HG02588 (cell line): ENCODE measurements around the gene SELENOS.
A peak's percentile ranks its signal among the peaks of the same experiment; 100 is the strongest.

Experiments
- ATAC-seq: cut with Tn5 transposase; IDR thresholded peaks from one replicate; pipeline ENCODE4 v1.9.1; 2021; ENCODE audit warnings: mild to moderate bottlenecking, moderate library complexity; ENCODE audit not compliant: unreplicated experiment

SELENOS gene

GRCh38 chr15:101277943-101278564 lies 769 bp upstream of the SELENOS start:
- ATAC-seq, result no peak

DNA sequence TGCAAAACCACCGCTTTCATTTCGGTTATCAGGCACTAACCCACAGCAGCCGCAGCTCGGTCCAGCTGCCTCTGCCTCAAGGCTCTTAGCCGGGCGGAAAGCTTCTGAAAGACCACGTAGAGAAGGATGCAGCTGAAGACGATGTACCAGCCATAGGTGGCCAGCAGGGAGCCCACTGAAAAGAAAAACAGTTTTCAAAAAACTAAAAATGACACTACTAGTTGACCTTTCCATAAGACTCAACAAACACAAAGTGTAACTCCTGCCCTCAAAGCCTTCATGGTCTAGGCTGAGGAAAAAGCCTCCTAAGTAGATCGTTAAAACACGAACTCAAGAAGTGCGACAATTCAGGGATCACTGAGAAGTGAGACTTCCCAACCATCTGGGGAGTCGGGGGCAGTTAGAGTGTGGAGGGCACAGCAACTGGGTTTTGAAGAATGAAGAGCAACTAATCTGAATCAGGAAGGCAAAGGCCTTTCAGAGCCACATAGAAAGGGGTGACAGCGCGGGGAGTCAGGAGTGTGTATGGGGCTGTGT lies 716 bp downstream of the SELENOS start:
- no peak for ATAC-seq

DNA sequence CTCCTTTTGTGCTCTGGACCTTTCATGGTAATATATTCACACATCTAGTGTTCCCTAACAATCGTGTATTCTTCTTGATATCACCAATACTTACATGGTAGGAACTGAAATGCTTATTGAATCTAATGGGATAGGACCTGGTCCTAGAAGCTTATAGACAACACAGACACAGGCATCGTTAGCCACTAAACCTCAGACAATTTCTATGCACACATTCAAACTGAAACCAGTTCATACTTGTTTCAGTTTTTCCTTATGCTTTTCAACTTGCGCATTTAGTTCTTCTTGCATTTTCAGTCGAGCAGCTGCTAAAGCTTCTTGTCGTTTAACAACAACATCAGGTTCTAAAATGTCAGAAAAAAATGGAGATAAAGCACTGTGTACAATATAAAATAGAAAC lies 2.3 kb downstream of the SELENOS start:
- ATAC-seq, result peak; percentile 29

DNA sequence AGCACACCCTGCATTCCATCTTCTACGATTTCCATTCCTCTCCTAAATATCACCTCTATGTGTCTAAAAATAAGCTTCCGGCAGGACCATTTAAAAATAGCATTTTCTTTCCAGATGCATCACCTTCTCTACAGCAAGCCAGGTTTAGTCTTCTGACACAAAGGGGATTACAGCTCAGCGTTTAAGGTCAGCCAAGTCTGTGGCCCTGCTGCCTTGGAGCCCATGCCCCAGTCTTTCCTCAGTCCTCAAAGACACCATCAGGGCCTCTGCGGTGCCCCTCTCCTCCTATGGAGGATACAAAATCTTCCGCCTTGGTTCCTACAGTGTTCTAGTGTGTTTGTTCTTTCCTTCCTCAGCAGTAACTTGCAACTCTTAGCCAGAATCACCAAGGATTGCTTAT lies 3.8 kb downstream of the SELENOS start:
- ATAC-seq, result no peak

DNA sequence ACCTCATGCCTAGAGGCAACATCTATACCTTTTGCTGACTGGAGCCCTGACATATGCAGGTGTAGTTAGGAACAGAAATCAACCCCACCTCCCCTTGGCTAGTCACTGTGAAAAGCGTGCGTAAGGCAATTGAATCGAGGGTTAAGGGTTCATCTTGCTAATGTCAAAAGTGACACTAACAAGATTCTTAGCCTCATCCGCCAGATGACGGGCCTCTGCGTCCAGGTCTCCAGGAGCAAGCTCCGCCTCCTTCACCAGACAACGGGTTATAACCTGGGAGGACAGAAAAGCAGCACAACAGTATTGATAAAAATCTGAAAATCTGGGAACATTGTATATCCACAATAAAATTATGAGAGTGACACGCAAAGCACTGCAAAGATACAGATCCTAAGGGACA lies 4.7 kb downstream of the SELENOS start:
- no peak for ATAC-seq

GRCh38 chr15:101269479-101270223 lies 7.6 kb downstream of the SELENOS start:
- ATAC-seq, result no peak

GRCh38 chr15:101267320-101268104 lies 9.8 kb downstream of the SELENOS start:
- no peak for ATAC-seq

DNA sequence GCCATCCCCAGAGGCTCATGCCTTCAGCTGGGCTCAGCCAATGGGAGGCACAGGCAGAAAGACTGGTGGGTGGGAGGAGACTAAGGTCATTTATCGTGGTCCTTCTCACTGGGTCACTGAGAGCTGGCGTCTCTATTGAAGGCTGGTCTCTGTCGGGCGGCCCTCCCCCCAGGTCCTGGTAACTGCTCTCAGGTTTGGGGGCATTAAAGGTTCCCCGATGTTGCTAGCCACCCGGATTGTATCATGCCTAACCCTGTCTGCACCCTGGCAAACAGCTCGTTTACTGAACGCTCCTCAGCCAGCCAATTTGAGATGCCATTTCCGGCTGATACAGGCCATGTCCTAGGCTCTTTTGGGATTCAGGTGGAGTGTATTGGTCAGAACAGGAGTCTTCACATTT lies 10.5 kb downstream of the SELENOS start:
- ATAC-seq, result no peak

GRCh38 chr15:101266034-101266433 lies 11.3 kb downstream of the SELENOS start:
- ATAC-seq, result no peak

DNA sequence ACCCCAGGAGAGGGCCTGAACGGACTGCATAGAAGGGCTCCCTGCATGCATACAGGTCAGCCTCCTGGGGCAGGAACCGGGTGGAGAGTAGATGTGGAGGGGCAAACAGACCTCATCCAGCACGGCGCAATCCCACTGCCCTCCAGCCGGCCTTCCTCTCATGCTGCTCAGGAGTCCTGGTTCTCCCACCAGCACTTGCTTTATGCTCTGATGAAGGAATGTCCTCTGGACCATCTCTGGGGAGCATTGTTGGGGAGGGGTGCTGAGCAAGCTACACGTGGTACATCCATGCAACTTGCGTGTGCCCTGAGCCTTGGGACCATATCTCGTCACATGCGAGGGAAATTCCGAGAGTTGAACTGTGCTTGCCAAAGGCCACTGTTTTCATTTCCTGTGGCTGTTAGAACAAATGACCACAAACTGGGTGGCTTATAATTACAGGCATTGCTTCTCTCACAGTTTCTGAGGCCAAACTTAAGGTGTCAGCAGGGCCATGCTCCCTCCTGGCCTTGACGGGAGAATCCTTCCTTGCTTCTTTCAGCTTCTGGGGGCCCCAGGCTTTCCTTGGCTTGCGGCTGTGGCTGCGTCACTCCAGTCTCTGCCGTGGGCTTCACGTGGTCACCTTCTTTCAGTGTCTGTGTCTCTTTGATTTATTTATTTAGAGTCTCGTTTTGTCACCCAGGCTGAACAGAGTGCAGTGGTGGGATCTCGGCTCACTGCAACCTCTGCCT lies 12.2 kb downstream of the SELENOS start:
- ATAC-seq, result no peak

DNA sequence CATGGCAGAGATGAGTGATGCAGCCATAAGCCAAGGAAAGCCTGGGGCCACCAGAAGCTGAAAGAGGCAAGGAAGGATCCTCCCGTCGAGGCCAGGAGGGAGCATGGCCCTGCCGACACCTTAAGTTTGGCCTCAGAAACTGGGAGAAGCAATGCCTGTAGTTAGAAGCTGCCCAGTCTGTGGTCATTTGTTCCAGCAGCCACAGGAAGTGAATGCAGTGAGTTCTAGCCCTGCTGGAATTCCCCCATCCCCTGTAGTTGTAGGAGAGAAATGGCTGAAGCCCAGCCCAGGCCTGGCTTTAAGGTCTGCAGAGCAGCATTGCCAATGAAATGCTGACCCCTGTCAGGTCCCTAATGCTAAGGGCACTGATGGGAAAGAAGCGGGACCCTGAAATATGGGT lies 13.3 kb downstream of the SELENOS start:
- ATAC-seq, result peak; percentile 46

GRCh38 chr15:101262551-101262950 lies 14.7 kb downstream of the SELENOS start:
- ATAC-seq, result no peak

GRCh38 chr15:101258238-101259144 lies 18.8 kb downstream of the SELENOS start:
- ATAC-seq, result no peak

DNA sequence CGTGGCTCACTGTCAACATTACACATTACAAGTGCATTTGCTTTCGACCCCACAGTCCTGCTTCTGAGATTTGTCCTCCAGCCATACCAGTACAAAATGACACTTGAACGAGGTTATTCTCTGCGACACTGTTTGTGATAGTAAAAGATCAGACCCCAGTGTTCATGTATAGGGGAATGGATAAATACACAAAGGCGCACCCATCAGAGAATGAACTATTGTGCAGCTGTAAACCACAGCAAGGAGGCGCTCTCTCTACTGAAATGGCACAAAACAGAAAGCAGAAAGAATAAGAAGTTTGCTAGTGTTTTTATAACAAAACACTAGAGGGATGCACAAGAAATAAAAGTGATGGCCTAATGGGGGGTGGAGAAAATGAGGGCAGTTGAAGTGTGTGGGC lies 20.5 kb downstream of the SELENOS start:
- ATAC-seq, result no peak

DNA sequence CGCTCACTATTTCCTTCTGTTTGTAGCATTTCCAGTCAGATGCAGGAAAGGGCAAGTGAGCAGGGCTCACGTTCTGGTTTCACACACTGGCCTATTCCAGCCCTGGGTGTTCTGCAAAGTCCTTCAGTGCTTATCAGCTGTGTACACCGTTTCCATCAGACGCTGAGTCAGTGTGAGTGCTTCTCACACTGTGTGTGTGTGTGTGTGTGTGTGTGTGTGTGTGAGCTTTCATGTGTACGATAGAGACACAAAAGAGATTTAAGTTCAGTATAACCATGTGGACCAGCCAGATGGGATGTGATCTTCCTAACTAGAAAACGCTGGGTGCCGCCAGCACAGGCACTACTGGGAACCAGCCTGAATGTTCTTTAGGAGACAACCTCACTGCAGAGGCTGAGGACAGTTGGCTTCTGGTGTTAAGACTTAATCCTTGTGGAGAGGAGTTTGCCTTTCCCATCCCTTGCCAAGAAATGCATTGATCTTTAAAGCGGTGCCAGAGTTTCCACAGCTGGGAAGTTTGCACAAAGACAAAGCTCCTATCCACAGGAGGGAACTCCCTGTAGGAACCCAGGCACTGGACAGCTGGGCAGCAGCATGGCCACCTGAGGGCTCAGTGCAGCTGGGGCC lies 21.6 kb downstream of the SELENOS start:
- no peak for ATAC-seq

GRCh38 chr15:101255051-101255395 lies 22.3 kb downstream of the SELENOS start:
- no peak for ATAC-seq

DNA sequence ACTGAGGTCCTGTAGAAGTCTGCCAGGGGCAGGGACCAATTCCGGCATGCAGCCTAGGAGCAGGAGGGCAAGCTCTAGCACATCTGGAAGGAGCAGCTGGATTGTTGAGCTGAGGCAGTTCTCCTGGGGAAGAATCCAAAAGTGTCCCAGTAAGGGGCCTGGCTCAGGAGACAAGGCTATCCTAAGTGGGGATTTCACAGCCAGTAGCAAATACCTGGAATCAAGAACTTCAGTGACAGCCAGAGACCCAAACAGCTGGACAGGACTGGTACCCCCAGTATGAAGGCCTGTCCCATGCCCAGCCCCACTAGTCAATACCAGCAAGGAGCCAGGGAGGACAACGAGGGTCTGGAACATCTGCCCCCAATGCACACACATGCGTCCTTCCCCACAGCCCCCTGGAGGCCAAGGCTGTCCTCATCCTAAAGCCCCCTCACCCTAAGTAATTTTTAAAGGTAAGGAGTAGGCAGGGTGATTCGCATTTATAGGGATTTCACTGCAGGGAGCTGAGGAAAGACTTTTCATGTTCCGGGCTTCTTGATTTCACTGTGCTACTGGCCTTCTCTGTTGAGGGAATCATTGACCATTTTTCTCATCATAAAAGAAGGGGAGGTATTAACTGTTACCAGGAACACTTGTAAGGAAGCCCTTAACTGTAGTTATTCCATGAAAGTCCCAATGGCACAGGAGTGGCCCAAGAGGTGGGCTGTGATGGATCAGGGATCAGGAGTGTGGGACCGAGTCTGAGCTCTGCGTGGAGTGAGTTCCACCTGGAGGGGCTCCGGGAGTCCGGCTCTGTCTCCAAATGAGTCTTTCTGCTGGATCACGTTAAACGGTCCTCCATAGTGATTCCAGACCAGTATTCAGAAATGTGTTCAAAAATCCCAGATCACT lies 22.9 kb downstream of the SELENOS start:
- ATAC-seq, result no peak

DNA sequence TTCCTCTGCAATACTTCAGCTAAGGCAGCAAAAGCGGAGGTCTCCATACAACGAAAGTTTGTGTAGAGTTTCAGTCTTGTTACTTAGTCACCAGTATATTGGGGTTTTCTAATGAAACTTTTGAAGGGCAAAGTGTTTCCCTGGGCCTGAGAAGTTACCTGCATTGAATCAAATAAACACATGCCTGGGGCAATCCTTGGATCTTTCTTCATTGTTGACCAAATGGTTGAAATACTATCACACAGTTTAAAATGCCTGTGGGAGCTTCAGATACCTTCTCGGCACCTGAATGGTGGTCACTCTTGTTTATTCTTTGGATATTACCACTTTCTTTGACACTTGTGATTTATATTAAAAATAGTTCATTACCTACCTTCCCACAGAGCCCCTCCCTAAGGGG lies 24.4 kb downstream of the SELENOS start:
- no peak for ATAC-seq
